A549 (cell line): ENCODE measurements around the gene GCM1.

Experiments used
- CHD2 ChIP-seq: fragments of 150-350 bp; IDR thresholded peaks from 2 replicates; pipeline ENCODE4 v1.6.1; 2014; ENCODE audit warnings: low read length; ENCODE audit not compliant: partially characterized antibody
- CHD4 ChIP-seq: fragments of 200-600 bp; sonication (generic); IDR thresholded peaks from 2 replicates; pipeline ENCODE4 v1.6.1; 2016; ENCODE audit warnings: antibody characterized with exemption, mild to moderate bottlenecking, borderline replicate concordance
- EP300 ChIP-seq, 2 experiments: fragments of >200 bp; sonication (Bioruptor Twin); formaldehyde crosslinking; IDR thresholded peaks; 2 replicates in 1 of 2; 3 replicates in 1 of 2; pipeline ENCODE4 v1.6.1; 2016 to 2017
- HOXA7 ChIP-seq: fragments of 250-450 bp; sonication (Bioruptor Pico); IDR thresholded peaks from 2 replicates; pipeline ENCODE4 v1.5.0; 2020; ENCODE audit warnings: mild to moderate bottlenecking, moderate library complexity
- MYC ChIP-seq: IDR thresholded peaks from 2 replicates; pipeline ENCODE4 v1.6.1; 2012; ENCODE audit warnings: mild to moderate bottlenecking, inconsistent platforms, low read length, improper control_type of control experiment, borderline replicate concordance
- PHF8 ChIP-seq: fragments of 200-600 bp; sonication (generic); IDR thresholded peaks from 2 replicates; pipeline ENCODE4 v1.6.1; 2016; ENCODE audit warnings: low read depth, mild to moderate bottlenecking, antibody characterized with exemption, moderate library complexity, borderline replicate concordance
- POLR2A ChIP-seq: IDR thresholded peaks from 2 replicates; pipeline ENCODE4 v1.6.1; 2012; ENCODE audit warnings: mild to moderate bottlenecking, low read length
- RCOR1 ChIP-seq: fragments of 150-350 bp; IDR thresholded peaks from 2 replicates; pipeline ENCODE4 v1.6.1; 2014; ENCODE audit warnings: antibody characterized with exemption, low read length, low read depth
- RNF2 ChIP-seq: fragments of 200-600 bp; sonication (generic); IDR thresholded peaks from 2 replicates; pipeline ENCODE4 v1.6.1; 2016; ENCODE audit warnings: low read depth, mild to moderate bottlenecking, antibody characterized with exemption, moderate library complexity, borderline replicate concordance
- TFCP2L1 ChIP-seq: fragments of 250-450 bp; sonication (Bioruptor Pico); IDR thresholded peaks from 2 replicates; pipeline ENCODE4 v1.5.0; 2021; ENCODE audit warnings: mild to moderate bottlenecking
- TF ChIP-seq, protein P1 (sequence below): fragments of >200 bp; sonication (Bioruptor Twin); formaldehyde crosslinking; IDR thresholded peaks from 3 replicates; pipeline ENCODE4 v1.5.1; 2016
- TF ChIP-seq, protein P2 (sequence below): IDR thresholded peaks from 2 replicates; pipeline ENCODE4 v1.6.1; 2012

DNA sequence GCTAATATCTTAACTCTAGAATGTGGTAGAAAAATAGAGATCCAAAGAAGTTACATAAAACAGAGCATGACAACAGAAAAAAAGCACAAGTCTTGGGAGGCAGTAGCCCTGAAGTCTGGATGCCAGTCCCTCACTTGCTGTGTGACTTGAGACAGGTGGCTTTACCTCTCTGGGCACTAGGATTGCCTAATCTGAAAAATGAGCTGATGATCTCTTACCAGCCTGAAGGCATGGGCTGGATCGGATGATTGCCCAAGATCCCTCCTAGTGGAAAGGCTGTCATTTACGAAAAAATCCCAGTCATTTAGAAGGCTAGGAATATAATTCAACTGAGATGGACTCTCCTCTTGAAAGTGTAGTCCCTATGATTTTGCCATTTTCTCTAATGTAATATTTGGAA lies 10.9 kb upstream of the GCM1 start:
- TF ChIP-seq EP300 (IDR thresholded peaks at IDR 0.05) (no peak), TFCP2L1 (no peak), CHD2 (no peak), POLR2A (no peak), HOXA7 (CRISPR knock-in tag) (no peak), RNF2 (no peak), MYC (no peak), CHD4 (no peak), RCOR1 (no peak), PHF8 (no peak)
- TF ChIP-seq, protein P1, sequence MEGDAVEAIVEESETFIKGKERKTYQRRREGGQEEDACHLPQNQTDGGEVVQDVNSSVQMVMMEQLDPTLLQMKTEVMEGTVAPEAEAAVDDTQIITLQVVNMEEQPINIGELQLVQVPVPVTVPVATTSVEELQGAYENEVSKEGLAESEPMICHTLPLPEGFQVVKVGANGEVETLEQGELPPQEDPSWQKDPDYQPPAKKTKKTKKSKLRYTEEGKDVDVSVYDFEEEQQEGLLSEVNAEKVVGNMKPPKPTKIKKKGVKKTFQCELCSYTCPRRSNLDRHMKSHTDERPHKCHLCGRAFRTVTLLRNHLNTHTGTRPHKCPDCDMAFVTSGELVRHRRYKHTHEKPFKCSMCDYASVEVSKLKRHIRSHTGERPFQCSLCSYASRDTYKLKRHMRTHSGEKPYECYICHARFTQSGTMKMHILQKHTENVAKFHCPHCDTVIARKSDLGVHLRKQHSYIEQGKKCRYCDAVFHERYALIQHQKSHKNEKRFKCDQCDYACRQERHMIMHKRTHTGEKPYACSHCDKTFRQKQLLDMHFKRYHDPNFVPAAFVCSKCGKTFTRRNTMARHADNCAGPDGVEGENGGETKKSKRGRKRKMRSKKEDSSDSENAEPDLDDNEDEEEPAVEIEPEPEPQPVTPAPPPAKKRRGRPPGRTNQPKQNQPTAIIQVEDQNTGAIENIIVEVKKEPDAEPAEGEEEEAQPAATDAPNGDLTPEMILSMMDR = no peak
- TF ChIP-seq, protein P2, sequence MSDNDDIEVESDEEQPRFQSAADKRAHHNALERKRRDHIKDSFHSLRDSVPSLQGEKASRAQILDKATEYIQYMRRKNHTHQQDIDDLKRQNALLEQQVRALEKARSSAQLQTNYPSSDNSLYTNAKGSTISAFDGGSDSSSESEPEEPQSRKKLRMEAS = no peak
